GM21381 (cell line): Measurements from ENCODE around the gene PPP1R1B.

Experiments used
- ATAC-seq: cut with Tn5 transposase; IDR thresholded peaks from one replicate; pipeline ENCODE4 v1.9.1; 2021; ENCODE audit warnings: mild to moderate bottlenecking, moderate library complexity; ENCODE audit not compliant: unreplicated experiment

PPP1R1B gene

GRCh38 chr17:39678340-39679116 lies 51.8 kb downstream of the PPP1R1B start:
- ATAC-seq: no peak

GRCh38 chr17:39679521-39680192 lies 52.9 kb downstream of the PPP1R1B start:
- ATAC-seq: no peak

GRCh38 chr17:39683295-39683939 lies 56.7 kb downstream of the PPP1R1B start:
- no peak for ATAC-seq

GRCh38 chr17:39684369-39685192 lies 57.8 kb downstream of the PPP1R1B start:
- ATAC-seq: no peak
